Astrocyte of the cerebellum (primary cell): ENCODE data around the gene ST6GALNAC2.
"Not testable (repeated sequence)": the region's sequence is repeated elsewhere in the genome, so short reads cannot be mapped to it uniquely, and the experiment has no call there.

ENCODE experiments used
- DNase-seq: peaks from one replicate; pipeline ENCODE4 v3.0.0-alpha.2; 2011; ENCODE audit warnings: low read depth
- H3K4me3 ChIP-seq: 2 replicates; pipeline ENCODE4 v1.5.1; 2011; ENCODE audit warnings: mild to moderate bottlenecking, low read depth, low read length, moderate library complexity
- in situ Hi-C: cut with HindIII; loops from 2 replicates; pipeline ENCODE4 v1.10.0; 2017; ENCODE audit warnings: low sequenced_read_pairs
- TF ChIP-seq, protein P1 (sequence below): IDR thresholded peaks from 2 replicates; pipeline ENCODE4 v1.5.1; 2012; ENCODE audit warnings: low read length, low read depth, moderate library complexity, mild to moderate bottlenecking; ENCODE audit errors: missing control alignments

ST6GALNAC2 gene

DNA sequence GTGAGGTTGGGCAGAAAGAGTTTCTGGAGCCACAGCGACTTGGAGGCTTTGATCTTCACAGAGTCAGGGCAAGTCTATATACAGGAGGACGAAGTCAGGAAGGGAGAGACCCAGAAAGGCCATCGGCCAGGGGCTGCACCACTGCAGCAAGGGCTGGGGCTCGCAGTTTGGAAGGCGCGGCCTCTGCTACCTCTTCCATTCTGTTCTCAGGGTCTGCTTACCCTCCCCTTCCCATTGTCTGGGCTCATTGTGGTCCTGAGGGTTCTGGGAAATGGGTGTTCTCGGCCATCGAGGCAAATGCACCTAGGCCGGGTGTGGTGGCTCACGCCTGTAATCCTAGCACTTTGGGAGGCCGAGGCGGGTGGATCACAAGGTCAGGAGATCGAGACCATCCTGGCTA lies 41.9 kb upstream of the ST6GALNAC2 start:
- DNase-seq: no peak
- TF ChIP-seq, protein P1, sequence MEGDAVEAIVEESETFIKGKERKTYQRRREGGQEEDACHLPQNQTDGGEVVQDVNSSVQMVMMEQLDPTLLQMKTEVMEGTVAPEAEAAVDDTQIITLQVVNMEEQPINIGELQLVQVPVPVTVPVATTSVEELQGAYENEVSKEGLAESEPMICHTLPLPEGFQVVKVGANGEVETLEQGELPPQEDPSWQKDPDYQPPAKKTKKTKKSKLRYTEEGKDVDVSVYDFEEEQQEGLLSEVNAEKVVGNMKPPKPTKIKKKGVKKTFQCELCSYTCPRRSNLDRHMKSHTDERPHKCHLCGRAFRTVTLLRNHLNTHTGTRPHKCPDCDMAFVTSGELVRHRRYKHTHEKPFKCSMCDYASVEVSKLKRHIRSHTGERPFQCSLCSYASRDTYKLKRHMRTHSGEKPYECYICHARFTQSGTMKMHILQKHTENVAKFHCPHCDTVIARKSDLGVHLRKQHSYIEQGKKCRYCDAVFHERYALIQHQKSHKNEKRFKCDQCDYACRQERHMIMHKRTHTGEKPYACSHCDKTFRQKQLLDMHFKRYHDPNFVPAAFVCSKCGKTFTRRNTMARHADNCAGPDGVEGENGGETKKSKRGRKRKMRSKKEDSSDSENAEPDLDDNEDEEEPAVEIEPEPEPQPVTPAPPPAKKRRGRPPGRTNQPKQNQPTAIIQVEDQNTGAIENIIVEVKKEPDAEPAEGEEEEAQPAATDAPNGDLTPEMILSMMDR: no peak
- in situ Hi-C loops: loop anchor here (25.0 kb wide), 1 partner anchor 165 kb away; the partner anchor contains the start of genes AANAT and UBE2O
- H3K4me3 ChIP-seq: no peak overlapping the region

DNA sequence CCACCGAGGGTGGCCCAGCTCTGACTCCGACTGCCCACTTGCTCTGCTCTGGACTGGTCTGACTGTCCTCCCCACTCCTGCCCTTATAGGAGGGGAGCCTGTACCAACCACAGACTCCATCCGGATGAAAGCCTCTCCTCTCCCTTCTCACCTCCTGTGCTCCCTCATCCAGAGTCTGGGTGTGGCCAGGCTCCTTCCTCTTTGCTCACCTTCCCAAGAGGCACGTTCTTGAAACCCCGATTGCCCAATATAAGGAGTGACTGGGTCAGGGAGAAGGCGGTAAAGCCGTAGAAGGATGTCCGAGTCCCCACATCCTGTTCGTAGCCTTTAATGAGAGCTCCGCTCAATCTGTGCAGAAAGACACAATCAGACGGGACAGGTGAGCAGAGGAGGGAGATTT lies 40.8 kb upstream of the ST6GALNAC2 start:
- DNase-seq: no peak
- in situ Hi-C loops: loop anchor here (25.0 kb wide), 1 partner anchor 164 kb away; the partner anchor contains the start of genes AANAT and UBE2O
- no peak overlapping the region for H3K4me3 ChIP-seq
- TF ChIP-seq, protein P1: no peak

DNA sequence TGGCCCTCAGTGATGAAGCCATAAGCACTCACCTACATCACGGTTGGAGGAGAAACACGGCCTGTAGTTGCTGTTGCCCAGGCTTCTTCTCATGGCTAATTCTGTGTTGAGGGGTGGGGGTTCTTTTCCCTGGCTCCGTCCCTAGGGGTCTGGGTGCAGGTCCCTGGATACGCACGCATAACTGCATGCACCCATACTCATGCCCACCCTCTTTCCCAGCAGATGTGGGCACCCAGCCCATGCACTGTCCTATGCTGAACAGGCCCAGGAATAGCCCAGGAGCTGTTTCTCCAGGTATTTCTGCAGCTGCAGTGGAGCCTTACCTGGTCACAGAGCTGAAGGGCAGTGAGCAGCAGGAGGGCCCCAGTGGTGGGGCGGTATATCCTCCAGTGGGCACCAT lies 39.8 kb upstream of the ST6GALNAC2 start:
- TF ChIP-seq, protein P1: no peak
- H3K4me3 ChIP-seq: no peak overlapping the region
- DNase-seq: no peak
- in situ Hi-C loops: loop anchor here (25.0 kb wide), 1 partner anchor 163 kb away; the partner anchor contains the start of genes AANAT and UBE2O

DNA sequence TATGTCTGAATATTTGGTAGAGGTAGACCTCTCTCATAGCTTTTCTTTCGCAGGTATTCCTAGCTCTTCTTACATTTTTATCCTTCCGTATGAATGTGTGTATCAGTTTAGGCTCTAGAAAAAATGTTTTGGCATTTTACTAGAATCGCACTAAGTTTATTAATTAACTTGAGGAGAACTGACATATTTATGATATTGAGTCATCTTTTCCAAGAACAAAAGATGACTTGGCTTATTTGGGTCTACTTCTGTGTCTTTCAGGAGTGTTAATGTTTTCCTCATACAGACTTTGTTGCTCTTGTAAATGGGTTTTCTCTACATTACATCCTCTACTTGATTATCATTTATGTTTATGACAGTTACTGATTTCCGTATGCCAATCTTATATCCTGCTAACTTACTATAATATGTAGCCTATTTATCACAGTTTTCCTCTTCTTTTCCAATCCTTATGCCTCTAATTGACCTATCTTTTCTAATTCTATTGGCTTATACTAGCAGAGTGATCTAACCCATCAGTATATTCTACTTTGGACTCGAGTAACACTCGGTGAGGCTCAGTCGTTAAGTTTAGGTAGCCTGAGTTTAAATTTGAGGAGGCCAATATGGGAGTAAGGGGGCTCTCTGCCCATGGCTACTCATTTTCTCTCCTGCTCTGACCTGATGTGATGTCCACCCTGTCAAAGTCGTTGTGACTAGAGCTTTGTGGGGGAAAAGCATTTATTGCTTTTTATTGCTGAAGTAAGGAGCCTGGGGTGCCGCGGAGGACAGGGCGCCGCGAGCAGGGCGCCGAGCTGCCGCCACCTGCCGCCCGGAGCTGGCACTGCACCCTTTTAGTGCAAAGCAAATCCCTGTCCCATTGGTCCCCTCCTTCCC lies 37.8 kb upstream of the ST6GALNAC2 start:
- TF ChIP-seq, protein P1: peak; percentile 97
- in situ Hi-C loops: no loop called here

DNA sequence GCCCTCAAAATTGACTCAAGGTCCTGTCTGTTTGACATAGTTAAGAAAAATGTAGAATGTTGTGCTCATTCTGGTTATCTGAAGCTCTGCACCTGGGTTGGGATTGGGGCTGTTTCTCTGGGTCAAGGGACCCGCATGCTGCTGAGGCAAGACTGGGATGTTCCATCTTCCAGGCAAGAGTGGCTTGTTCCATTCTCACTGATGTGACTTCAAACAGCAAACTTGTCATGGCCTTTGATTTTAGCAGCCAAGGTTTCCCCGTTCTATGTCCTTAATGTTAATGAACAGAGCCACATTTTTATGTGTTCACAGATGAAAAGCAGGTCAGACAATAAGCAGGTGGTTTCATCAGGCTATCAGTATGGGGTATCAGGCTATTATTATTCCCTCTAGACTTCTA lies 32.2 kb upstream of the ST6GALNAC2 start:
- no peak overlapping the region for H3K4me3 ChIP-seq
- DNase-seq: no peak
- TF ChIP-seq, protein P1: no peak
- in situ Hi-C loops: no loop called here

More for the DNA sequence above, 37.8 kb upstream of the ST6GALNAC2 start:
- peak; percentile 31 for DNase-seq
- H3K4me3 ChIP-seq: no peak overlapping the region

DNA sequence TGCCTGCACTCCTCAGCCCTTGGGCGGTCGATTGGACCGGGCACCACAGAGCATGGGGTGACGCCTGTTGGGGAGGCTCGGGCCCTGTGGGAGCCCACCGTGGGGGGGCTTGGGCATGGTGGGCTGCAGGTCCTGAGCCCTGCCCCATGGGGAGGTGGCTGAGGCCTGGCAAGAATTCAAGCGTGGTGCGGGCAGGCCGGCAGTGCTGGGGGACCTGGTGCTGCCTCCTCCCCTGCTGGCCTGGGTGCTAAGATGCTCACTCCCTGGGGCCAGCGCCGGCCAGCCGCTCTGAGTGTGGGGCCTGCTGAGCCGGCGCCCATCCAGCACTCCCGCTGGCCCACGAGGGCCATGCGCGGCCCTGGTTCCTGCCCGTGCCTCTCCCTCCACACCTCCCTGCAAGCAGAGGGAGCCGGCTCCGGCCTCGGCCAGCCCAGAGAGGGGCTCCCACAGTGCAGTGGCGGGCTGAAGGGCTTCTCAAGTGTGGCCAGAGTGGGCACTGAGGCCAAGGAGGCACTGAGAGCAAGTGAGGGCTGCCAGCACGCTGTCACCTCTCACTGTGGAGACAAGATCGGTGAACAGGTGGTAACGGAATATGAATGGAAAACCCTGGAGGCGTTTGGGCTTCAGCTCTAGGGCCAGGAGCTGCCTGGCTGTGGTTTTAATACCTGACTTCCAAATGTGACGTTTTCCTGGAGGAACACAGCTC lies 29.4 kb upstream of the ST6GALNAC2 start:
- TF ChIP-seq, protein P1: no peak
- H3K4me3 ChIP-seq: no peak overlapping the region
- in situ Hi-C loops: no loop called here
- DNase-seq: no peak

DNA sequence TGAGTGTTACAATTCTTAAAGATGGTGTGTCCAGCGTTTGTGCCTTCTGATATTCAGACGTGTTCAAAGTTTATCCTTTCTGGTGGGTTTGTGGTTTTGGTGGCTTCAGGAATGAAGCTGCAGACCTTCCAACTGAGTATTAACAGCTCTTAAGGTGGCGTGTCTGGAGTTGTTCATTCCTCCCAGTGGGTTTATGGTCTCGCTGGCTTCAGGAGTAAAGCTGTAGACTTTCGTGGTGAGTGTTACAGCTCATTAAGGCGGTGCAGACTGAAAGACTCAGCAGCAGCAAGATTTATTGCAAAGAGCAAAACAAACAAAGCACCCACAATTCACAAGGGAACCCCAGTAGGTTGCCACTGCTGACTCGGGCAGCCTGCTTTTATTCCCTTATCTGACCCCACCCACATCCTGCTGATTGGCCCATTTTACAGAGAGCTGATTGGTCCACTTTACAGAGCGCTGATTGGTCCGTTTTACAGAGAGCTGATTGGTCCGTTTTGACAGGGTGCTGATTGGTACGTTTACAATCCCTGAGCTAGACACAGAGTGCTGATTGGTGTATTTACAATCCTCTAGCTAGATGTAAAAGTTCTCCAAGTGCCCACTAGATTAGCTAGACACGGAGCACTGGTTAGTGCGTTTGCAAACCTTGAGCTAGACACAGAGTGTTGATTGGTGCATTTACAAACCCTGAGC lies 28.6 kb upstream of the ST6GALNAC2 start:
- H3K4me3 ChIP-seq, in situ Hi-C loops, DNase-seq: not testable (repeated sequence)
